HS-5 (cell line): Measurements from ENCODE around the gene WDR20.
"Not testable (repeated sequence)": the region's sequence is repeated elsewhere in the genome, so short reads cannot be mapped to it uniquely, and the experiment has no call there.

Experiments used
- DNase-seq: peaks from one replicate; pipeline ENCODE4 v3.0.0-alpha.2; 2012; ENCODE audit warnings: low read depth

The WDR20 gene

DNA sequence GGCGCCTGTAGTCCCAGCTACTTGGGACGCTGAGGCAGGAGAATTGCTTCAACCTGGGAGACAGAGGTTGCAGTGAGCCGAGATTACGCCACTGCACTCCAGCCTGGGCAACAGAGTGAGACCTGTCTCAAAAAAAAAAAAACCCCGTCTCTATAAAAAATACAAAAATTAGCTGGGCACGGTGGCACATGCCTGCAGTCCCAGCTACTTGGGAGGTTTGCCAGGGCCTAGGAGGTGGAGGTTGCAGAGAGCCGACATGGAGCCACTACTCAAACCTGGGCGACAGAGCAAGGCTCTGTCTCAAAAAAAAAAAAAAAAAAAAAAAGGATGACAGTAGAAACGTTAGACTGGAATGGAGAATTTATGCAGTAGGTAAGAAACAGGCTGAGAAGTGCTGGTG lies 5.7 kb upstream of the WDR20 start:
- DNase-seq, result not testable (repeated sequence)

DNA sequence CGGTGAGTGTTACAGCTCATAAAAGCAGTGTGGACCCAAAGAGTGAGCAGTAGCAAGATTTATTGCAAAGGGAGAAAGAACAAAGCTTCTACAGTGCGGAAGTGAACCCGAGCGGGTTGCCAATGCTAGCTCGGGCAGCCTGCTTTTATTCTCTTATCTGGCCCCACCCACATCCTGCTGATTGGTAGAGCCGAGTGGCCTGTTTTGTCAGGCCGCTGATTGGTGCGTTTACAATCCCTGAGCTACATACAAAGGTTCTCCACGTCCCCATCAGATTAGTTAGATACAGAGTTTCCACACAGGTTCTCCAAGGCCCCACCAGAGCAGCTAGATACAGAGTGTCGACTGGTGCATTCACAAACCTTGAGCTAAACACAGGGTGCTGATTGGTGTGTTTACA lies 5.0 kb upstream of the WDR20 start:
- DNase-seq, result not testable (repeated sequence)

DNA sequence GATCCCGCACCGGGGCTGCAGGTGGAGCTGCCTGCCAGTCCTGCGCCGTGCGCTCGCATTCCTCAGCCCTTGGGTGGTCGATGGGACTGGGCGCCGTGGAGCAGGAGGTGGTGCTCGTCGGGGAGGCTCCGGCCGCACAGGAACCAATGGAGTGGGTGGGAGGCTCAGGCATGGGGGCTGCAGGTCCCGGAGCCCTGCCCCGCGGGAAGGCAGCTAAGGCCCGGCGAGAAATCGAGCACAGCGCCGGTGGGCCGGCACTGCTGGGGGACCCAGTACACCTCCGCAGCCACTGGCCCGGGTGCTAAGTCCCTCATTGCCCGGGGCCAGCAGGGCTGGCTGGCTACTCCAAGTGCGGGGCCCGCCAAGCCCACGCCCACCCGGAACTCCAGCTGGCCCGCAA lies 4.2 kb upstream of the WDR20 start:
- DNase-seq, result not testable (repeated sequence)

DNA sequence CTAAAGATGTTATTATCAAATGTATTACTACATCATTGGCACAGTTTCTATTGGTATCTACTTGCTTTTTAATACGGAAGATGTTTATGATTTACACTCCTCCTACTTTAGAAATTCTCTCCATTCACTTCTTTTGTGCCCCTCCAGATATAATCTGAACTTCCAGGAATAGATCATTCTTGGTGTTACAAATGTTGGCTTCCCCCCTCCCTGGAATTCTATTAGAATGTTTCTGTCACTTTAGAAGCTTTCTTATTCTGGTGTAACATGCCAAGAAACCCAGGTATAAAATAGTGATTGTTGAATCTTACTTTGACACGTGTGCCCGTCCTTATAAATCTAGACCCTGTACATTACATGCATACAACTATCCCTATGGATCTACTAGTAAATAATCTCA lies 1.2 kb upstream of the WDR20 start:
- no peak for DNase-seq

DNA sequence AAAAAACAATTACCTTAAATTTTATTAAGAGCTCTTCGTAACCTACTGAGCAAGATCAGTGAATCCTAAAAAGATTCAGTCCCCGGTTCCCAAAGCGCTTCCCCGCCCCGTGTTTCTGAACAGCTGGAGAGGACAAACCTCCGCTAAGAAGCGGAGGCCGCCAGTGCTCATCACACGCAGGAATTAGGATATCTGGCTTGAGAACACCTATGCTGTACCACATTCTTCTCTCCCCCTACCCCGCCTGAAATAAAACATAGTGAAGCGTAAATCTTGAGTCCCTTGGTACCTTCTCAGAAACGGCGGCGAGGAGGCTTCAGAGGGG lies 774 bp upstream of the WDR20 start:
- no peak for DNase-seq

DNA sequence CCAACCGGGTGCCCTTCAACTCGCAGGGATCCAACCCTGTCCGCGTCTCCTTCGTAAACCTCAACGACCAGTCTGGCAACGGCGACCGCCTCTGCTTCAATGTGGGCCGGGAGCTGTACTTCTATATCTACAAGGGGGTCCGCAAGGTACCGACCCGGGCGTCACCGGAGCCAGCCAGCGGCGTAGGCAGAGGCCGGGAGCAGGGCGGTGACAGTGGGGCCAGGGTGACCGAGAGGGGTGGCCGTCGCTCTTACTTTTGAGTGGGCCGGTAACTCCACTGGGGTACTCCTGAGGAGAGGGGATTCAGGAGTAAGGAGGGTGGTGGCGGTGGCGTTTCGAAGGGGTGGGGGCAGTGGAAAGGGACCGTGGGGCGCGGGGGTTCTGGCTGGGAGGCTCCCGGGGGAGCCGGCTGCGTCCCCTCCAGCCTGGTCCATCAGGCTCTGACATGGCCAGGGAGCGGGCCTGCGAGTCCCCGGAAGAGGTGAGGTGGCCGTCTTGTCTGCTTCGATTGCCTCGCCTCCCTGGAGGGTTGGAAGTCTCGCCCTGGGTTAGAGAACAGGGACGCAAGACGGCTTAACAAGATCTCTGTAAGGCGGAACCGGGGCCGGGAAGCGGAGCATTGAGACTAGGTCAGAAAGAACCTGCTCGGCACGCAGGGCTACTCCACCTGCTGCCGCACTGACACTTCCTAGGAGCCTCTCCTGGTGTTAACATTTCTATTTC lies 491 bp downstream of the WDR20 start:
- DNase-seq, result no peak

DNA sequence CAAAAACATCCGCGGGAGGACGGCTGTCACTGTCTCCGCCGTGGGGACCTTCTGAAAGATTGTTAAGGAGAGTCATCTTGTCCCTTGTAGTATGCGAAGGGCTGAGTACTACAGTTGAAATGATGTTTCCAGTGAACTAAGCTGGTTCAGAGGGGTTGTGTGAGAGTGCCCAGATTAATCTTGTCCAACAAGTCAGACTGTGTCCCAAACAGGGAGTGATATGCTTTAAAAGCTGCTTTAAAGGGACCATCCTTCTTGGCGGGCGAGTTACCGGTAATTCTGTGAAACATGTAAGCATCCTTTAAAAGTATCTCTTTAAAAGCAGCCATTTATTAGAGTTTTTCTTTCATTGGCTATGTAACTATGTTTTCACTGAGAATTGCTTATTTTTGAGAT lies 1.1 kb downstream of the WDR20 start:
- DNase-seq, result no peak

DNA sequence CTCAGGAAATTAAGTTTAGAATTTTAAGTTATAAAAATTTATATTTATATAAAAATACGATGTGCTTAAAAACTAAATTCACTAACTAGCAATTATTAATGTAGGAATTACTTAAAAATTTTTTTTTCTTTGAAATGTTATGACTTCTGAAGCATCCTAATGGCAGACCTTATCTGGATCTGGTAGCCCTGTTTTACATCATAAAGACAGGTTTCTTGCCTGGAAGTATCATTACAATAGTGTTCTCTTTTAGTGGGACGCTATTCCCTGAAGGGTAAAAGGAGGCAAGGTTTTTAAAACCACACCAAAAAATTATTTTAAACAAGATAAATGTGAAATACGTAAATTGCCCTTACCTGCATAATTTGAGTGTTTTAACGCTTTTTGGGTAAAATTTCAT lies 2.1 kb downstream of the WDR20 start:
- no peak for DNase-seq

DNA sequence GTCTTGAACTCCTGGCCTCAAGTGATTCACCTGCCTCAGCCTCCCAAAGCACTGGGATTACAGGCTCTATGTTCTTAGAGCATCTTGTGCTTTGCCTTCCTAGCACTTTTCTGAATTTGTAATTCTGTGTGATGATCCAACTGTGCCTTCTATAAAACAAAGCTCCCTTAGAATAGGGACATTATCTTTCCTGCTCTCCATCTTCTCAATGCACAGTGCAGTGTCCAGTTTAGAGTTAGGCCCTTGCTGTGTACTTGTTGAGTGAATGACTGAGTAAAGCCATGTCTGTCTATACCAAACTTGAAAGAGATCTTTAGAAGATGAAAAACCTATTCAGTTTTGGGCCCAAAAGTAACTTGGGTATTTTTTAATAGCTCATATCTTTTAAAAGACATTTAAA lies 5.2 kb downstream of the WDR20 start:
- DNase-seq, result no peak

DNA sequence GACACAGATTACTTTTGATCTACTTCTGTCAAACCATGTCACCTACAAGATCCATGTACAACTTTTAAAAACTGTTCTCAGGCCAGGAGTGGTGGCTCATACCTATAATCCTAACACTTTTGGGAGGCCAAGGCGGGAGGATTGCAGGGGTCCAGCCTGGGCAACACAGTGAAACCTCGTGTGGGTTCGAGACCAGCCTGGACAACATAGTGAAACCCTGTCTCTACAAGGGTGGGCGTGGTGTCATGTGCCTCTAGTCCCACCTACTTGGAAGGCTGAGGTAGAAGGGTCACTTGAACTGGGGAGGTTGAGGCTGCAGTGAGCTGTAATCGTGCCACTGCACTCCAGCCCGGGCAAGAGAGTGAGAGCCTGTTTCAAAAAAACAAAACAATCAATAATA lies 5.7 kb downstream of the WDR20 start:
- DNase-seq, result no peak

DNA sequence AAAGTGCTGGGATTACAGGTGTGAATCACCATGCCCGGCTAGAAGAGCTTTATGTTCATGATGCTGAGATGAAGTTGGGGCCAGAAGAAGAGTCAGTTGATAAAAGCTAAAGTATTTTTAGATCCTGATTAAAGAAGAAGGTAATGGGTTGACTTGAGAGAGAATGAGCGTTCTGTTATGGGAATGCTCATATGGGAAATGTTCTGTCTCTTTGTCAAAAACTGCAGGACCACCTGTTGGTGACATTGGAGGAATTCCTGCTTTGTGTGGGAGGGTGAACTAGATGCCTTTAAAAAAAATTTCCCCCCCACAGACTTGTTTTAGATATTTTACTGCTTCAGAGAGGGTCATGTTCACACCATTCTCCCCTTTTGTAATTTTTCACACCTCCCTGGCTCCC lies 6.7 kb downstream of the WDR20 start:
- DNase-seq, result no peak

DNA sequence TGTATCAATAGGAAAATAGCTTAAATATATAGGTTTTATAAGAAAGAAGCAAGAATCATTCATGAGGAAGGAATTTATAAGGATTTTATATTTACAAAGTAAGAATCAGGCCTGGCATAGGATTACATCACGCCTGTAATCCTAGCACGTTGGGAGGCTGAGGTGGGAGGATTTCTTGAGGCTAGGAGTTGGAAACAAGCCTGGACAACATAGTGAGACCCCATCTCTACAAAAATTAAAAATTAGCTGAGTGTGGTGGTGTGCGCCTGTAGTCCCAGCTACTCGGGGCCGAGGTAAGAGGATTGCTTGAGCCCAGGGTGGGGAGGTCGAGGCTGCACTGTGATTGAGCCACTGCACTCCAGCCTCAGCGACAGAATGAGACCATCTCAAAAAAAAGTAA lies 10.4 kb downstream of the WDR20 start:
- no peak for DNase-seq

DNA sequence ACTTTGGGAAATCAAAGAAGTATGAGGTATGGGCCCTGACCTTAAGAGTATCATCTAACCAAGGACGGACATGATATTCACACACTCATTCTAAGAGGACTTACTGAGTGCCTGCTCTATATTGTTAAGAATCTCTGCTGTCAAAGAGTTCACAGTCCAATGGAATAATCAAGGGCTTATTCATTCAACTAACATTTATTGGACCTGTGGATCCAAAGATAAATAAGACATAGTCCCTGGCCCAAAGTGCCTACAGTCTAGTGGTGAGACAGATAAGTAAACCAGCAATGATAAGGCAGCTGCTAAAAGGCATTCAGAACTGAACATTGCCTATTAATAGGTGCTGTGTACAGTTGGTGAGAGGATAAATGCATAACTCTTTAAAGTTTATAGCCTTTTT lies 11.0 kb downstream of the WDR20 start:
- no peak for DNase-seq

DNA sequence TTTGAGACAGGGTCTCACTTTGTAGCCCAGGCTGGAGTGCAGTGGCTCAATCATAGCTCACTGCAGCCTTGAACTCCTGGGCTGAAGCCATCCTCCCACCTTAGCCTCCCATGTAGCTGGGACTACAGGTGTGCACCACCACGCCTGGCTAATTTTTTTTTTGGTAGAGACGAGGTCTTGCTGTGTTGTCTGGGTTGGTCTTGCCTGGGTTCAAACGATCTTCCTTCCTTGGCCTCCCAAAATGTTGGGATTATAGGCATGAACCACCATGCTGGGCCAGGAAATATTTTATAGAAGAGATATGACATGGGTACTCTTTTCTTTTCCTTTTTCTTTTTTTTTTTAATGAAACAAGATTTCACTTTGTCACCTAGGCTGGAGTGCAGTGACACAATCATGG lies 11.7 kb downstream of the WDR20 start:
- not testable (repeated sequence) for DNase-seq

DNA sequence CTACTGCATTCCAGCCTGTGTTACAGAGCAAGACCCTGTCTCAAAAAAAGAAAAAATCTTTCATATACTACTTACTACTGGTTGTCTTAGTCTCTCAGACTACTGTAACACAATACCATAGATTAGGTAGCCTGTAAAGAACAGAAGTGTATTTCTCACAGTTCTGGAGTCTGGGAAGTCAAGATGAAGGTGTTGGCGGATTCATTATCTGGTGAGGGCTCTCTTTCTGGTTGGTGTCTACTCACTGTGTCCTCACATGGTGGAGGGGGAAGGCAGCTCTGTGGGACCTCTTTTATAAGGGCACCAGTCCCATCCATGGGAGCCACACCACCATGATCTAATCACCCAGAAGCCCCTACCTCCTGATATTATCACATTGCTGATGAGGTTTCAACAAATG lies 14.4 kb downstream of the WDR20 start:
- DNase-seq, result no peak

DNA sequence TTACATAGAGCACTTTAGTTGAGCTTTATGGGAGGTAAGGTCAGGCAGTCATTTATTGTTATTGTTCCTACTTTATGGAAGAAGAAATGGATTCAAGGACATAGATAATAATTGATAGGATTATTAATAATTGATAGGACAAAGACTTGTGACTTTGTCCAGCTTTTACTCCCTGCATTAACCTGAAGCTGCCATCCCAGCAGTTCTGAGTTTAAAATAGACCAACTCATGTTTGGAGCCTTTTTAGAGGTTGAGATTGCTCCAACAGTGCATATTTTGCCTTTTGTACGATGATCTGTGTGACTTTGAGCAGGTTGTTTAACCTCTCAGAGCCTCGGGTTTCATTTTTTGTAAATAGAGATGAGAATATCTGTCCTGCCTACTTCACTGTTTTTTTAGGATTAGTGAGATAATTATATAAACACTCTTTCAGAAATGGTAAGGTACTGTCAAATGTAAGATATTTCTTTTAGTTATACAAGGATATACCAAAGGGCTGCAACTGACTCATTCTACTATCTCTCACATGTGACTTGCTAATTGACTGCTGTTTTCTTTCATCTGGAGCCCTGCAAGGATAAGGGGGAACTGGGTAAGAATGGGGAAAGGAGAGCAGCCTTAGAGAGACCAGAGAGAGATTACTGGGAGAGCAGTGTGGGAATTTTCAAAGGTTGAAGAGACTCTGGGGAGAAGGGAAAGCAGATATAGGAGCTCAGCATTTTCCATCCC lies 15.3 kb downstream of the WDR20 start:
- no peak for DNase-seq

DNA sequence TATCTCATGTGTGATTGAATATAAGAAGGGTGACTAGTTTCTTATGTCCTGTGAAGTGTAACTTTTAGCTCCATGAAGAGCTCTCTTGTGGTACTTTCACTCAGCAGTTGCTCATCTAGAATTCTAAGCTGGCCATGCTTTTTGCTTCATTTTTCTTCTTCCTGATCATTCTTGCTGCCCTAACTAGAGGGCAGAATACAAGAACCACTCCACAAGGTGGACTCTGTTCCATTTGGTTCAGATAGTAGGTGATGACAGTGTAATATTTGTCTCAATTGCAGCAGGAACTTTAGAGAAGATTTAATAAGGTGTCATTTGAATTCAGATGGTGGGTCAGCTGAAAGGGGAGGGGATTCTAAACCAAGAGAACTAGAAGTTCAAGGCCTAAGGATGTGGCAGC lies 17.6 kb downstream of the WDR20 start:
- no peak for DNase-seq

DNA sequence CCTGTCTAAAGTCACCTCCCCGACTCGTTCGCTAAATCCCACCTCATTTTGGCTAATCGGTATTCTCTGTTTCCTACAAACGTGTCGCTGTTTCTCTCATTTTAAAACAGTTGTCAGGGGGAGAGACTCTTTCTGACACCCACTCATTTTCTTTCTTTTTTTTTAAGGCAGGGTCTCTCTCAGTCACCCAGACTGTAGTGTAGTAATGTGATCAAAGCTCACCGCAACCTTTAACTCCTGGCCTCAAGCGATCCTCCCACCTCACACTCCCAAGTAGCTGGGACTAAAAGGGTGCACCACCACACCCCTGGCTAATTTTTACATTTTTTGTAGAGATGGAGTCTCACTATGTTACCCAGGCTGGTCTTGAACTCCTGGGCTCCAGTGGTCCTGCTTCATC lies 19.1 kb downstream of the WDR20 start:
- DNase-seq, result no peak

DNA sequence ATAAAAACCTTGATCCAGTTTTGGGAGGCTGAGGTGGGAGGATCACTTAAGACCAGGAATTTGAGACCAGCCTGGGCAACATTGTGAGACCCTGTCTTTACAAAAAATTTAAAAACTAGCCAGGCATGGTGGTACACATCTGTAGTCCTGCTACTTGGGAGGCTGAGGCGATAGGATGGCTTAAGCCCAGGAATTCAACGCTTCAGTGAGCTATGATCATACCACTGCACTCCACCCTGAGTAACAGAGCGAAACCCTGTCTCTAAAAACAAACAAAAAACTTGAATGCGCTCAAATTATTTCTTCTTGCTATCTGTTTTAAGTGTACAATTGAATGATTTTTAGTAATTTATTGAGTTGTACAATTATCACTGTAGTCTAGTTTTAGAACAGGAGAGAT lies 20.1 kb downstream of the WDR20 start:
- no peak for DNase-seq

DNA sequence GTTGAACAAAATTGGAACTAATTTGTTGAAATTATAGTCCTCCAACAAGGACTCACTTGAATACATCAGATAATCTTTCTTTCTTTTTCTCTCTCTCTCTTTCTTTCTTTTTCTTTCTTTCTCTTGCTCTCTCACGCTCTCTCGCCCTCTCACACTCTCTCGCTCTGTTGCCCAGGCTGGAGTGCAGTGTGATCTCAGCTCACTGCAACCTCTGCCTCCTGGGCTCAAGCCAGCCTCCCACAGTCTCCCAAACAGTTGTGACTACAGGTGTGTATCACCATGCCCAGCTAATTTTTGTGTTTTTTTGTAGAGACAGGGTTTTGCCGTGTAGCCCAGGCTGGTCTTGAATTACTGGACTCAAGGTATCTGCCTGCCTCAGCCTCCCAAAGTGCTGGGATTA lies 22.8 kb downstream of the WDR20 start:
- DNase-seq, result no peak

DNA sequence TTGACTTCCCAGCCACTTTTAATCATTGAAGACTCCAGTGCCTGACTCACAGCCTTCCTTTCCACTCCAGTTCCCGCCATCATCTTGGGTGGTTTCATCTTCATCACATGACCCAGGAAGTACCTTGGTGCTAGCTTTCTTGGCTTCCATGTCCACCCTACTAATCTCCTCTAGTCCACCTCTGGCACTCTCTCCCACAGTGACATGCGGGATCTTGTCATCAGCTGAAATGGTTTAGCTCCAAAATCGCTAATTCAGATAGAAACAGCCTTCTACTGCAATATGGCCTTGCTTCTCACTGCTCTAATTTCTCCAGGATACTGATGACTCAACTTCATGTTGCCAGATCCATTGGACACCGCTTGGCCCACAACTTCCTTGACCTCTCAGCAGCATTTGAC lies 24.5 kb downstream of the WDR20 start:
- no peak for DNase-seq

DNA sequence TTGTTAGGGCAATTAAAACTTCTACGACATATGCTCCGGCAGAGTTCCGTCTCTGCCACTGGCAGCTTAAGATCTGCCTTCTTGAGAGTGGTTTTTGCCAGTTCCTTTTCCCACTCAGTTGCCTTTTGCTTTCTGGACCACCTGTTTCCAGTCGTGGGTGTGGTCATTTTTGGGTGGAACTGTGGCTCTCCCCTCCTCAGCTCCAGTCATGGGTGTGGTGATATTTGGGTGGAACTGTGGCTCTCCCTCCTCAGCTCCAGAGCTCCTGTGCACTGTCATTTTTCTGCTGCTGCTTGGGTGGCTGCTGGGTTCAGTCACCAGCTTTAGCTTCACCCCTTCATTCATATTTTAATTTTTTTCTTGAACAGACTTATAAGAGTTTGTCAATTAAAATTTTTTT lies 25.3 kb downstream of the WDR20 start:
- no peak for DNase-seq

DNA sequence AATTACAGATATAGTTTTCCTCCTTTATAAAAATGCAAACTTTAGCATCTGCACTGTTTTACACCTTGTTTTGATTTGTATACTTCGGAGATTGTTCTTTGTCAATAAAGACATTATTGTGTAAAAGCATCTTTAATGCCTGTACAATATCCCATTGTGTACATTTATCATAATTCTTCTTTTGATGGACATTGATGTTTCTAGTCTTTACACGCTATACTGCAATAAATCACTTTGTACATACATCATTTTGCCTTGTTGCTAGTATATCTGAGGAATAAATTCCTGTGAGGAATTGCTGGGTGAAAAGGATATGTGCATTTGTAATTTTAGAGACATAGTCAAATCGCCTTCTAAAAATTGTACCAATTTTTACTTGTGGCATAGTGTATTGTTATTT lies 30.4 kb downstream of the WDR20 start:
- no peak for DNase-seq
